Stimulated activated CD8-positive, alpha-beta memory T cell treated with anti-CD3 and anti-CD28 coated beads, Interleukin-7, amount 100 ng/mL, for 1 hour (primary cell): Measurements from ENCODE around the gene KLF9.

ENCODE experiments used
- DNase-seq, 2 donors: peaks; one replicate each; pipeline ENCODE4 v3.0.0-alpha.2; 2020; ENCODE audit warnings: low read depth in 2 of 2

Gene KLF9

DNA sequence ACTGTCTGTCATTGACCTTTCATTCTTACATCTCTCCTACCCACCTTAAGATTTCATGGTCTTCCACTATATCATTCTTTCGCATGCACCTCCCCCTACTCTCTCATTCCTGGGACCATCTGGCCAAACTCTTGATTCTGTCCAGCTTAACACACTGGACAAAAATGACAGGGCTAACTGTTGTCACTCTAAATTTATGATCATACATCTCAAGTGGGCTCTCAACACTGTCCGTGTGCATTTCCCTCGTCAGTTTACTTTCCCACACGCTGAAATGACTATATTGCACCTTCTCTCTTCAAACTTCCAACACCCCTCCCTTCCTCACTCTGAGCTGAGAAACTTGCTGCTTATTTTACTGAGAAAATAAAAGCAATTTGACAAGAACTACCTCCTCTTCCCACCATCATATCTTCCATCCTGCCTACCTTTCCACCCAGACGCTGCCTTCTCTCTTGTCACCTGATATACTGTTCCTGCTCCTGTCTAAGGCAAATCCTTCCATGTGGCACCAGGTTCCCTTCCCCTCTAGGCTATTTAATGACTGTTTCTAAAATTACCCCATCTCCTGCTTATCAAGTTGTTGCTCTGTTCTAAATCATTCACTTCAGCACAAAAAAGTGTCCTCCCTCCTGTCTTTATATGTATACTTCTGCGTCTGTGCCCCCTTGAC is 8.1 kb upstream of the KLF9 start:
- DNase-seq: no peak

DNA sequence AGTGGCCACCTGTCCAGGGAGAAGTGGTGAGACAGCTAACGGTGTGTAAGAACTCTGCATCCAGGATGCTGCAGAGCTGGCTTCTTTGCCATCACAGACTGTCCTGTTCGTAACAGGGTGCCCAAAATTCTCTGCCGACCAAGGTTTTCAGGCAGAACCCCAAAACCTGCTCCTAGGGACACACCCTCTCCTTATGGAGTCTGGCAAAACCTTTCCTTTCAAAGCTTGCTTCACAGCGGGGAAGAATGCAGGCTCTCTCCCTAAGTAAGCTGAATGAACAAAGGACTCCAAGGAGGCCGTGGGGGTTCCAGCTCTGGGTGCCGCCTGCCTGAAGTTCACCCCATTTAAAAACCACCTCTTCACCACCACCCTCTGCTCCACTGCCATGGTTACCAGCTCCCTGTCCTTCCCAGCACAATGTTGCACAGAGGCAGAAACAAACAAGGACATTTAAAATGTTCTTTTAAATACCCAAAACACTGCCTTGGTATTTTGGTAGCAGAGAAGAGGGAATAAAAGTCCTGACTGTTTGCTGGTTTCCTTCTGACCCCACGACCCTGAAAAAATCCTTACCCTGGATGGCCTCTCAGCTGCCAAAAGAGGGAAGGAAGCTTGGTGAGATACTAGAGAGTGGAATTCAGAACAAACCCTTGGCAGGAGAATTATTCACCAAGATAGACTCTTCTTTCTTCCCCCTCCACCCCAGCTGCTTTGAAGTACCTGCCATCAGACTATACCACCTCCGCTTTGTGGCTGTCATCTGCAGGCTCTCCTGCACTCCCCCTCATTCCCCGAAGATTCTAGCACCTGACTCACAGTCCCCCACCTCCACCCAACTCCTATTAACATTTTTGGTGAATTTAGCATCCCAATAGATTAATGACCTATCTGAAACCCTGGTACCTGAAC is 7.1 kb upstream of the KLF9 start:
- no peak for DNase-seq

DNA sequence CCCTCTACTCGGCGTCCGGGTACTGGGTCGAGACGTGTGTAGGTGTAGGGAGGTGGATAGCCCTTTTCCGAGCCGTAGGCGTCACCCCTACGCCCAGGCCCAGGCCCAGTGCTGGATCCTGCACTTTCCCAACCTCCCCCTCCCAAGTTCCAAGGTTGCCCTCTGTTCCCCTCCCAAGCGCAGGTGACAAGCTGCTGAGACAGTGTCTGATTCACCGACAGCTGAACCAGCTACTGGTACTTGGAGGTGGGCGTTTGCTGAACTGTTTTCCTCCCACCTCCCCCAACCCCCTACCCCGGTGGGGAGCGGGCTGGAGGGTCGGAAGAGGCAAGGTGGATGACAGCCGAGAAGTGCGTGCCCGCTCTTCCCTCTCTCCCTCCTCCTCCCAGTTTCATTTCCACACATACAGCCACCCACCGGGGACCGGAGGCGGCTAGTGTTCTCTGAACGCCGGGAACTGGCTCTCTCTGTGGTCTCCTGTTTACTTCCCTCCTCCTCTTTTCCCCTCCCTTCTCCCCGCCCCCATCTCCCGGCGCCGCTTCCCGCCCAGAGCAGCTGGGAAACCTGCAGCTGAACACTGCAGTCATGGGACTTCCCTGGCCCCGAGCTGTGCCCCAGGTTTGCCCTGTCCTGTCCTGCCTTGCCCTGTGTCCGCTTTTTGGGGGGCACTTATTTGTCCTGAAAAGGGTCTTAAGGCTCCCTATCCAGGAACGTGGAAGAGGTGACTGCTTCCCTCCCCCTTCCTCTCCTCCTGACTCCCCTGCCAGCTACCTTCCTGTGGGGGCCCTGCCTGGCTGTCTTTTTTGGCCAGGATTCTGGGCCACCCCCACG is 6.2 kb upstream of the KLF9 start:
- DNase-seq: no peak

DNA sequence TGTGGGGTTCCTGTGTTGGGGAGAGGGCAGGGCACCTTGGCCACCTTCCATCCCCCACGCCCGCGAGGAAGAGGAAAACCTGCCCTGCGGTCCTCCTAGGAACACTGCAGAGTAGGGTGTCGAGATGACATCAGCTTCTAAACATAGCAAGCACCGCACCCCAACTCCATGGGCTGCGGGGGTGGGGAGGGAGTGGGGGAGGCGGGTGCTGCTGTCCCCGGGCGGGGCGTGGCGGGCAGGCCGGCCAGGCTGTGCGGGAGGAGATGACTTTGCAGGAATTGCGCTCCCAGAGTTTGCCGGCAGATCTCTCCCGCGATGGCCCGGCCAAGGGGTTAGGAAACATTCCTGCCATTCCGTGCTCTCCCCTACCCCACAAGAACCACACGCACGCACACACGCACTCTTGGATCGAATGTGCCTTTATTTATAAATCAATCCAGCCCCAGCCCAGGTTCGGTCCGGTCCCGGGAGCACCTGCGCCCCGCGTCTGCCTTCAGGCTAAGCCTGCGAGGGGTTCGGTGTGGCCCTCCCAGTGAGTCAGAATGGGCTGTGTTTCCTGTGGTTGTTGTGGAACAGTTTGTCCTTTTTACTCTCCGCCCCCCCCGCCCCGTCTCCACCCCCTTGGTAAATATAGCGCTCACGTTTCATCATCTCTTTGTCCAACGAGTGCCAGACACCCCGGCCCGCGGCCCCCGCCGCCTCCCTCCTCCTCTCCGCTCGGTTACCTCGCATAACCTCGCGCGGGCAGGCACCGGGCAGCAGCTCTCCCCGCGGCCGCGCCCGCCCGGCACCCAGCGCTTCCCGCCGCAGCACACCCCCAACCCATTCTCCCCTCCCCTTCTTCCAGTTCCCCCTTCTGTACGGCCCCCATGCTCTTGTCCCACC is 5.3 kb upstream of the KLF9 start:
- peak; percentile 73 to 80 for DNase-seq

DNA sequence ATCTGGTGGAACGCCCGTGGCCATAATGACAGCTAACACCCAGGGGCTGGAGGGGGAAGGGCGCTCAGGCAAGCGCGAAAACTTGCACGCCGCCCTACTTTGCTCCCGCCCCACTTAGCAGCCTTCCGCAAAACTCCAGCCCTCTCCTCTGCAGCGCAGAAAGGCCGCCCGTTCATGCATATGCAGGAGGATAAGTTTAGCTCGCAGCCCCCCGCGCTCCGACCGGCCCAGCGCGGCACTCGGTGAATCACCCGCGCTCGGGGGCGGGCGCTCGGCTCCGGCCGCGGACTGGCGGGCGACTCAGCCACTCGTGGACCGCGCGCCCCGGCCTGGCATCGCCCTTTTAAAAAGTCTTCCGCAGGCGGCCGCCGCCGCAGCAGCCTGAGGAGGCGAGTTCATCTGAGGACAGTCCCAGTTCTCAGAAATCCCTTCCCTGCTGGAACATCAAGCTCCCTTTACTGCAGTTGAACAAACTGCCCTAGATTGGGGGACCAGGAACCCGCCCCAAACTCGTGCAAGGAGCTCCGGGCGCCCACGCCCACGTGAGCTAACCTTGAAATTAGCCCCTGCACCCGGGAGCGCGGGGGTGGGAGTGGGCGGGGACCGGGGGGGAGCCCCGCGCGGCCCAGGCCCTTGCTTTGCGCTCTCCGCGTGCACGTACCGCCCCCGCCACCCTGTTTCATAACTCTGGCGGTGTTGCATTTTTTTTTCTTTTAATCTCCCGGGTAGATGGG is 4.5 kb upstream of the KLF9 start:
- DNase-seq: peak; percentile 63 to 68

DNA sequence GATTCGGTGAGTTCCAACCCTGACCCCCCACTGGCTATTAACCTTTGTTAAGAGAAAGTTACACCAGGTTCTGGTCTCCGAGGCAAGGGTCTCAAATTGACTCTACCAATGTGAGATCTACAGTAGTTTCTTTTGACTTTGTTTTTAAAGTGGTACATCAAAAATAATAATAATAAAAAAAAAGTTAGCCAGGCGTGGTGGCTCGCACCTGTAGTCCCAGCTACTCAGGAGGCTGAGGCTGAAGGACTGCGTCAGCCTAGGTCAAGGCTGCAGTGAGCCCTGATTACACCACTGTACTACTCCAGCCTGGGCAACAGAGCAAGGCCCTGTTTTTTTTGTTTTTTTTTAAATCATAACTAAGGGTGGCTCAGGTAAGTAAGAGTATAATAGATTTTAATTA is 1.0 kb upstream of the KLF9 start:
- DNase-seq: no peak

DNA sequence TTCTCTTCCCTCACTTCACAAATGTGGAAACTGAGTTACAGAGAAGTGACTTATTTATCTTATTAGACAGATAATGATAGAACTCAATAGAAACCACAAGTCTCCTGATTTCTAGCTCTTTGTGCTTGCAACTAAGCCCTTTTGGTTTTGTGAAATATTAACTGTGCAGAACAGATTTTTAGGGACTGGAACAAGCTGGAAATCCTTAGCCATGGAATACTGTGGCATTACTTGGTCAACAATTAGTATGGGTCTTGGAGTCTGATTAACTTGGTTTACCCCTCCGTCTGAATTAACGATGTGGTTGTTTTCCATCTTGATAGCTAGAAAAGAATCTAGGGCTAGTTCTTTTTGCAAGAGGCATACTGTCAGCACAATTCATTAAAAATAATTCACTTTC is 584 bp upstream of the KLF9 start:
- DNase-seq: no peak

DNA sequence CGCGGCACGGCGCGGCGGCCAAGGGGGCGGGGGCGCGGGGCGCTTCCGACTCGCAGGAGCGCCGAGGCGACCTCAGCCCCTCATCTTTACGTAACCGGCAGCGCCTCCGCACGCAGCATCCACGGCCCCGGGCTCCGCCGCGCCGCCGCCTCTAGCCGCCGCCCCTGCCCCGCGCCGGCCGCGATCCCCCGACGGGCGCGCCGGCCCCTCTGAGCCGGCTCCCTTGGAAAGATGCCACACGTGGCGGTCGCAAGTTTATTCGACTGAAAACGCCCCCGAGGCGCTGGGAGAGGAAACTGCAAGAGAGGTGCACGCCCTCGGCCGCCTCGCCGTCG is 1.0 kb downstream of the KLF9 start:
- no peak for DNase-seq

DNA sequence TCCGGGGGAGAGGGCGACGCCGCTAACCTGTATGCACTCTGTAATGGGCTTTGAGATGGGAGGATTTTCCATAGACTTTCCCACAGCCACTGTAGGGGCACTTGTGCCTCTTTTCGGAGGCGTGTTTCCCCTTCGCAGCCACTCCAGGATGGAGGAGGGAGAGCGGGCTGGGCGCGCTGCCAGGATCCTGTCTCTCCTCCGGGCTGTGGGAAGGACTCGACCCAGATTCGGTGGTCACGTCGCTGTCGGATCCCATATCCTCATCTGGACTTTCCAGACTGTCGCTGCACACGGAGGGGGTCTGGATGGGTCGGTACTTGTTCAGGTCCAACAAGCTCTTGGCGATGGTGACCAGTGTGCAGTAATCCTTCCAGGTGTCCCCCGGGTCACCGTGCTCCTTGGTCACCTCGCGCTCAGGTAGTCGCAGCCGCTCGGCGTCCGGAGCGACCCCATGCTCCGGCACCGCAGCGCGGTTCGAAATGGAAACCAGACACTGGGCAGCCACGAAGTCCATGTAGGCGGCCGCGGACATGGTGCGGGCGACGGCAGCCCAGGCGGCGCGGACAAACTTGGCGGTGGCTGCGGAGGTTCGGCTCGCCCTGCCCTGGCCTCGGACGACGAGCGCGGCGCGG is 1.5 kb downstream of the KLF9 start:
- DNase-seq: no peak

DNA sequence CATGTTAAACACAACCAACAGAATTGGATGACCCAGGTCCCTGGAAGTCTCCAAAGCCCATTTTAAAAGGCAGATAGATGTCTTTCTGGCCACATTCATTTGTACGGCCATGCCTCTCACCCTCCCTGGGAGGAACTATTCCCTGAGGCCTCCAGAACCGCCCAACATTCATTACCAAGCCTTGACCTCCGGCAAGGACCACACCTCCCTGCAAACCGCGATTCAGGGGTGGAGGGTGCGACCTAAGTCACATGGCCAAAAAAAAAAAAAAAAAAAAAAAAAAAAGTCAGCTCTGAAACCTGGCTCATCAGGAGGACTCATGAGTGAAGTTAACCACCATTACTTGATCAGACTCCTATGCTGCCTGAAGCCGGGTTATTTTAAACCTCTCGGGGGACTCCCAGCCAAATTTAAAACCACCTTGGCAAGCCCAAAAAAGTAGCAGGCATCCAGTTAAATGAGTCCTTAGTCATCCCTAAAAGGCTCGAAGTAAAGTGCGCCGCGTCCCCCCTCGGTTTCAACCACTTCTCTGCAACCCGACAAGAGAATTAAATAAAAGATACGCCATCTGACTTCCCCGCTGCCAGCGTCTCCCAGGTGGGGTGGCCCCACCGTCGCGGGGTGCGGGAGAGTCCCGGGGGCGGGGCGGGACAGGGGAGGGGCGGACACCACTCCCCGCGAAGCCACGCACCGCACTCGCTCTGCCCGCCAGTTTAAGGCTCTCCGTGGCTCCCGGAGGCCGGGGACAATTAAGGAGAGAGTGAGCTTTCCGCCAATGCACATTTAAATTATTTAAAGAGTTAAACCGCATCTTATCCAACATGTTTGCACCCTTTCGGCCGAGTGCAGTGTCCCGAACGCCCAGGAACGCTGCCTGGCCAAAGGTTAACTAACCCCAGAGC is 2.3 kb downstream of the KLF9 start:
- peak in 1 of 2 donors; percentile 53 for DNase-seq

DNA sequence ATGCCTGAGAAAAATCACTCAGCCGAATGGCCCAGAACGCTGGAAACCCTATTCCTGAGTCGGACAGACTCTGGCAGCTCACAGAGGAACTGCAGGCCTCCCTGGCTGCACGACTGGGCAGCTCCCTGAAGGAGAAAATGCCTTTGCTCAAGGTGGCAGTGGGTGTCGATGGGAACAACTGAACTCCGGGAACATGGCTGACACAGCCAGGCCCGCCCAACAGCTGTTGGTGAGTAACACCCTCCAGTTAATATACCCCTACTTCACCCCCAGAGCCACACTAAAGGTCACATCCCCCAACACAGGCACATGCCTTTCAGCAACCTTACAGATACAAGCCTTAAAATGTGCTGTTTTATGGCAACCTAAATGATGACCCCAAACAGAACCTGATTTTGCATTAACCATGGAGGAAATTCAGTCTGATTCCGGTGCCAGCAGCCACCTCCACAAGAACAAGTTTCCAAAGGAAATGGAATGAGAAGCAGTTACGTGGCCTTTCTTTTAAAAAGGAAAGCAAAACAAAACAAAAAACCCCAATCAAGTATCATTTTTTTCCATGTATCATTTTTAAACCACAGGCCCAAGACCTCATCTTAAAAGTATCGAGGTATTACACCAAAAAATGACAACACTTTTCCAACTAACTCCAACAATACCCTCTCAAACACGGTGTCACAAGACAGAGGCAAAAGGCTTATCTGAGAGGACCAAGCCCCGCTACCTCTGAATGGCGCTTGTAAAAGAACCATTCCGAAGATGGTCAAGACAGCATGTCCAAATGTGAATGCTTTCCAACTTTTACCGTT is 3.1 kb downstream of the KLF9 start:
- no peak for DNase-seq

DNA sequence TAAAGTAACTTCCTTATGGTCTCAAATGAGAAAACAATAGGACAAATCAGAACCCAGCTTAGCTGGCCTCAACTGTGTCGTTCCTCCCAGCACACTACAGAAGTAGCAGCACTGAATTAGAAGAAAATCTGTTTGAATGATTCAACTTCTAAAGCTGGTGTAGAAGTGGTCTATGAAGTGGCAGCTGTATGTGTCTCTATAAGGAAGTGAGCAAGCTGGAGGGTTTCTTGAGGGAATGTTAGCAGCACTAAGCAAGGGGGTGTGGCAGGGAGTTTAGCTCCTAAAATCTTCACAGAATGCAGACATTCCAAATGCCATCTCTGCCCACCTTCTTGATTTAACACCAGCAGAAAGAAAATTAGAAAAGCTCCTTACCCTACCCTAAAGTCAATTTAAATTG is 4.1 kb downstream of the KLF9 start:
- DNase-seq: no peak

DNA sequence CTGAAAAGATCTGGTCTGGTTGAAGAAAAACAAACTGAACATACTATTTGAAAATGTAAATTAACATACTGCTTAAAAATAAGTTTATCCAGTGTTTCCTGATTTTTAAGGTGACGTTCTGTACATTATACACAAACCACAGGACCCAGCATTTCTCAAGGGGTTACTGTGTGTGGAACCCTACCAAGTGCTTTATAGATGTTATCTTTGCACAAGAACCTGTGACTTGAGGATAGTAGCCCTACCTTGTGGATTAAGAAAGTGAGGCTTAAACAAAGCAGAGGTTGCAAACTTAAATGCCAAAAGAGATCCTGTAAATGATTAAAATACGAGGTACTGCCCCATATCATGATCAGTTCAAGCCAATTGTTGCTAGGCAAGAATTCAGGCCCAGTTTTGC is 4.7 kb downstream of the KLF9 start:
- DNase-seq: no peak

DNA sequence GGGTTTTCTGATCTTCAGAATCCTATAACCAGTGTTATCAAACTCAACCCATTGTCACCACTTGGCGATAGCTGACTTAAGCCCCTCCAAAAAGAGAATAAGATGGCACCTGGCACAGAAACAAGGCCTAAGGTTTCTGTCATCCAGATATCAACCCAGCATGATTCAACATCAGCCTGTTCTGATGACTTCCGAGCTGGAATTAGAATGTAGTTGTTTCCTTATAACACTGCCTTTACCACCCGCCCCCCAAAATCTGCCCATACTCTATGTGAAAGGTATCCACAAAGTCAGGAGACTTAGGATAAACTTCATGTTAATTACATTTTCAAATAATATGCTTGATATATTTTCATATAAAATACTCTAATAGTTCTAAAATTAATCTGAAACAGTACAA is 5.2 kb downstream of the KLF9 start:
- no peak for DNase-seq

DNA sequence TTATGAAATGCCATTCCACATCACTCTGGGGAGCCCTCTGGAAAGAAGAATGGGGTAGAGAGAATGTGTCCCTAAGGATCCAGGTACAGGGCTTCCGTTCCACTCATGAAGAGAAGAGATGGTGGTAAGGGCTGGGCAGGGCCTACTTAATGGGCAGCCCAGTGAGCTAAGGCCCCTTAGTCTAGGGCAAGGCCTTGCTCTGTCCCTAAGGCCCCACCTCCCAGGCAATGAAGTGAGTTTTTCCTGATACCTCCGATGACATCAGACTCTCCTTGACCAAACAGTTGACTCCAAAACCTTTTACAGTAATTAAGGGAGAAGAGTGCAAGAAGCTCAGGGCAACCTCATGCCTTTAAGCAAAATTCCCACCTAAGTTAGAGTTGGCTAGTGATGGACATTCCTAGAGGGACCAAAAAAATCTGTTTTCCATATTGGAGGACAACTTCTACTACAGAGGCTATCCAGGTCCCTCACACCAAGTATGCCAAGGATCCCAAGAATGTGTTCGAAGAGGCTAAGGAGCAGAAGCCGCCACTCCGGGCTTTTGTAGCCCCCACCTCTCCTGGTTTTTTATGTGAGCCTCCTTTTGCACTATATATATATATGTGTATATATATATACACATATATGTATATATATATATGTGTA is 5.9 kb downstream of the KLF9 start:
- no peak for DNase-seq

DNA sequence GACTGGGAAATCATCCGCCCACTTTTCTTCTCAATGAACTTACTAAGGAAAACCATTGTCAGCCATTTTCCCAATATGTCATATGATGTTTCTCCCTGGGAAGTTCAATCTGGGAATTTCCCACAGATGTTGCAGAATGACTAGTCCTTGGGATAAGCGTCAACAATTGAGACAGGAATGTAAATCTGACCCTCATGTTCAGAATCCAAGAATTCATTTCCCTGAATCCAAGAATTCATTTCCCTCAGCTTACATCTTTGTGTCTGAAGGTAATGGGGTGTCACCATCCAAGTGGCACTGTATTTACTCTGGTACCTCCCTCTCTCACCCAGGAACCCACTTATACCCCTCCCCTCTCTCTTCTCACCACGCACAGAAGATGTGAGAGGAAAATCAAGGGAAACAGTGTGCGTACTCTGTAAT is 7.4 kb downstream of the KLF9 start:
- no peak for DNase-seq

DNA sequence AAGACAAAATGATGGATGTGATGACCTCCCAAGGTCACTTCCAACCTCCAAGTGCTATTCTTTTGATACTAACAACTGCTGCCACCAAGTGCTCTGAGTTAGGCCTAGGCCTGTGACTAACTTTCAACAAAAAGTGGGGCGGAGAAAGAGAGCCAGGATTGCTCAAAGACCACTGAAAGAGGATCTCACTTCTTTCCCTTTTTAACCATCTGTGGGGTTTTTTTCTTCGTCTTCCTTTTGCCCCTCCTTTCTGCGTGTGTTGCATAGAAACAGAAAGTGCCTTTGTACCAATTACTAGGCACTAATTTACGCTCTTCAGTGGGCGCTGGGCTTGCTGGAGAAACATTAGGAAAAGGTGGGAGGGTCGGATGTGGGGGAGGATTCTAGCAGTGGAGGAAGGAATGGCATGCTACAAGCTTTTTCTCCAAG is 8.0 kb downstream of the KLF9 start:
- DNase-seq: no peak
